Measurements from ENCODE around the gene FAM83E.

DNA sequence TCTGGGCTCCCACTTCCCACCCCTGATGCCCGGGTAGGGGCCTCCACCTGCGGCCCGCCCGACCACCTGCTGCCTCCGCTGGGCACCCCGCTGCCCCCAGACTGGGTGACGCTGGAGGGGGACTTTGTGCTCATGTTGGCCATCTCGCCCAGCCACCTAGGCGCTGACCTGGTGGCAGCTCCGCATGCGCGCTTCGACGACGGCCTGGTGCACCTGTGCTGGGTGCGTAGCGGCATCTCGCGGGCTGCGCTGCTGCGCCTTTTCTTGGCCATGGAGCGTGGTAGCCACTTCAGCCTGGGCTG is 14.4 kb upstream of the FAM83E start:
- TF ChIP-seq, protein P1, sequence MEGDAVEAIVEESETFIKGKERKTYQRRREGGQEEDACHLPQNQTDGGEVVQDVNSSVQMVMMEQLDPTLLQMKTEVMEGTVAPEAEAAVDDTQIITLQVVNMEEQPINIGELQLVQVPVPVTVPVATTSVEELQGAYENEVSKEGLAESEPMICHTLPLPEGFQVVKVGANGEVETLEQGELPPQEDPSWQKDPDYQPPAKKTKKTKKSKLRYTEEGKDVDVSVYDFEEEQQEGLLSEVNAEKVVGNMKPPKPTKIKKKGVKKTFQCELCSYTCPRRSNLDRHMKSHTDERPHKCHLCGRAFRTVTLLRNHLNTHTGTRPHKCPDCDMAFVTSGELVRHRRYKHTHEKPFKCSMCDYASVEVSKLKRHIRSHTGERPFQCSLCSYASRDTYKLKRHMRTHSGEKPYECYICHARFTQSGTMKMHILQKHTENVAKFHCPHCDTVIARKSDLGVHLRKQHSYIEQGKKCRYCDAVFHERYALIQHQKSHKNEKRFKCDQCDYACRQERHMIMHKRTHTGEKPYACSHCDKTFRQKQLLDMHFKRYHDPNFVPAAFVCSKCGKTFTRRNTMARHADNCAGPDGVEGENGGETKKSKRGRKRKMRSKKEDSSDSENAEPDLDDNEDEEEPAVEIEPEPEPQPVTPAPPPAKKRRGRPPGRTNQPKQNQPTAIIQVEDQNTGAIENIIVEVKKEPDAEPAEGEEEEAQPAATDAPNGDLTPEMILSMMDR (IDR thresholded peaks at IDR 0.05): no peak
- TF ChIP-seq POLR2A (IDR thresholded peaks at IDR 0.05): no peak
- no peak for TF ChIP-seq POLR2AphosphoS5 (IDR thresholded peaks at IDR 0.05)

Data from upper lobe of left lung (tissue), 4 donors.